Measurements from ENCODE around the gene SRCAP. TPM values are rescaled to one million over a fixed set of nuclear protein-coding genes. Genes with fewer than 3 reads are reported as not detected.

The SRCAP gene
- polyA plus RNA-seq, 1 experiment: 4.4 TPM

DNA sequence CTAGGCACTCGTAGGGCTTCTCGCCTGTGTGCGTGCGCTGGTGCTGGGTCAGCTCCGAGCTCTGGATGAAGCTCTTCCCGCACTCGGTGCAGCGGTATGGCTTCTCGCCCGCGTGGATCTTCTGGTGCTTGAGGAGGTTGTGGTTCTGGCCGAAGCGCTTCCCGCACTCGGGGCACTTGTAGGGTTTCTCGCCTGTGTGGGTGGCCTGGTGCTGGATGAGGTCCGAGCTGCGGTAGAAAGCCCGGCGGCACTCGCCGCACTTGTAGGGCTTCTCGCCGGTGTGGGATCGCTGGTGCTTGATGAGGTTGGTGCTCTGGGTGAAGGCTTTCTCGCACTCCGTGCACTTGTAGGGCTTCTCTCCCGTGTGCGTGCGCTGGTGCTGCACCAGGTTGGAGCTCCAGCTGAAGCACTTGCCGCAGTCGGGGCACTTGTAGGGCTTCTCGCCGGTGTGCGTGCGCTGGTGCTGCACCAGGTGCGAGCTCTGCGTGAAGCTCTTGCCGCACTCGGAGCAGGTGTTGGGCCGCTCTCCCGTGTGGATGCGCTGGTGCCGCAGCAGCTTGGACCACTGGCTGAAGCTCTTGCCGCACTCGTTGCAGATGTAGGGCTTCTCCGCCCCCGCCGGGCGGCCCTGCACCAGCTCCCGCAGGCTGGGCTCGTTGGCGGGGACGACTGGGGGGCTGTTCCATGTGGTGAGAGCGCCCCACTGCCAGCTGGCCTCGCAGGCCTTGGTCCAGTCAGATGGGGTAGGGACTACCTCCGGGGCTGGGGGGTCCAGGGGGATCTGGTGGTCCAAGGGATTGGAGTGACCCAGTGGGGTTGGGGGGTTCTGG, 84.5 kb downstream of the SRCAP start:
- Histone ChIP-seq H3K4me3 (ENCODE audit: low read depth, low read length) (no peak overlapping the region), H3K27me3 (ENCODE audit: control insufficient read depth, insufficient read depth, low read length) (no peaks in the 10 kb centered on the region), H3K36me3 (ENCODE audit: control insufficient read depth, insufficient read depth, low read length) (peaks cover 24% of the 10 kb centered on the region)
- CTCF ChIA-PET: interaction anchor here (1.2 to 1.7 kb wide), 2 partner anchors 22 to 119 kb away, joined by 4 to 5 read pairs; no protein-coding TSS in a partner anchor
- POLR2A ChIA-PET: interaction anchor here (0.6 kb wide), 1 partner anchor 24 kb away, joined by 10 read pairs; no protein-coding TSS in a partner anchor
- no peak for DNase-seq (ENCODE audit: low read depth)
- TF ChIP-seq, protein P1, sequence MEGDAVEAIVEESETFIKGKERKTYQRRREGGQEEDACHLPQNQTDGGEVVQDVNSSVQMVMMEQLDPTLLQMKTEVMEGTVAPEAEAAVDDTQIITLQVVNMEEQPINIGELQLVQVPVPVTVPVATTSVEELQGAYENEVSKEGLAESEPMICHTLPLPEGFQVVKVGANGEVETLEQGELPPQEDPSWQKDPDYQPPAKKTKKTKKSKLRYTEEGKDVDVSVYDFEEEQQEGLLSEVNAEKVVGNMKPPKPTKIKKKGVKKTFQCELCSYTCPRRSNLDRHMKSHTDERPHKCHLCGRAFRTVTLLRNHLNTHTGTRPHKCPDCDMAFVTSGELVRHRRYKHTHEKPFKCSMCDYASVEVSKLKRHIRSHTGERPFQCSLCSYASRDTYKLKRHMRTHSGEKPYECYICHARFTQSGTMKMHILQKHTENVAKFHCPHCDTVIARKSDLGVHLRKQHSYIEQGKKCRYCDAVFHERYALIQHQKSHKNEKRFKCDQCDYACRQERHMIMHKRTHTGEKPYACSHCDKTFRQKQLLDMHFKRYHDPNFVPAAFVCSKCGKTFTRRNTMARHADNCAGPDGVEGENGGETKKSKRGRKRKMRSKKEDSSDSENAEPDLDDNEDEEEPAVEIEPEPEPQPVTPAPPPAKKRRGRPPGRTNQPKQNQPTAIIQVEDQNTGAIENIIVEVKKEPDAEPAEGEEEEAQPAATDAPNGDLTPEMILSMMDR (IDR thresholded peaks at IDR 0.05; ENCODE audit: insufficient read depth, low read depth, low read length): no peak

DNA sequence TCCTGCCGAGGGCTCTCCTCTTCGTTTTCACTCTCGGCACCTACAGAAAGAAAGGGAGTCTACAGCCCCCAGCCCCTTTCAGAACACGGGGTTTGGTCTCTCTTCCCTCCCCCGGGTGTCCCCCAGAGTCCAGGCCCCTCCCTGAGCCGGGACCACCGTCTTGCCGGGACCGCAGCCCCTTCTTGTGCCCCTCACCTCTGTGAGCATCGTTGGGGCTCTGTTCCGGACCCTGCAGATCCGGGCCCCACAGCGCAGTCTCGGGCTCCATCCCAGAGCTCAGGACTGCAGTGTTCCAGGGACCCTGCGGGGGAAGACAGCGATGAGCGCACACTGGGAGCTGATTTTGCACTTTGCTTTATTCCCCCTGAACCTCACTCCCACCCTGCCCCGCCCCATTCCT, 85.2 kb downstream of the SRCAP start:
- POLR2A ChIA-PET: no interaction called here
- Histone ChIP-seq H3K27me3 (ENCODE audit: control insufficient read depth, insufficient read depth, low read length) (no peaks in the 10 kb centered on the region), H3K4me3 (ENCODE audit: low read depth, low read length) (no peak overlapping the region), H3K36me3 (ENCODE audit: control insufficient read depth, insufficient read depth, low read length) (peaks cover 24% of the 10 kb centered on the region)
- CTCF ChIA-PET: no interaction called here
- TF ChIP-seq, protein P1 (IDR thresholded peaks at IDR 0.05; ENCODE audit: insufficient read depth, low read depth, low read length): no peak
- no peak for DNase-seq (ENCODE audit: low read depth)

DNA sequence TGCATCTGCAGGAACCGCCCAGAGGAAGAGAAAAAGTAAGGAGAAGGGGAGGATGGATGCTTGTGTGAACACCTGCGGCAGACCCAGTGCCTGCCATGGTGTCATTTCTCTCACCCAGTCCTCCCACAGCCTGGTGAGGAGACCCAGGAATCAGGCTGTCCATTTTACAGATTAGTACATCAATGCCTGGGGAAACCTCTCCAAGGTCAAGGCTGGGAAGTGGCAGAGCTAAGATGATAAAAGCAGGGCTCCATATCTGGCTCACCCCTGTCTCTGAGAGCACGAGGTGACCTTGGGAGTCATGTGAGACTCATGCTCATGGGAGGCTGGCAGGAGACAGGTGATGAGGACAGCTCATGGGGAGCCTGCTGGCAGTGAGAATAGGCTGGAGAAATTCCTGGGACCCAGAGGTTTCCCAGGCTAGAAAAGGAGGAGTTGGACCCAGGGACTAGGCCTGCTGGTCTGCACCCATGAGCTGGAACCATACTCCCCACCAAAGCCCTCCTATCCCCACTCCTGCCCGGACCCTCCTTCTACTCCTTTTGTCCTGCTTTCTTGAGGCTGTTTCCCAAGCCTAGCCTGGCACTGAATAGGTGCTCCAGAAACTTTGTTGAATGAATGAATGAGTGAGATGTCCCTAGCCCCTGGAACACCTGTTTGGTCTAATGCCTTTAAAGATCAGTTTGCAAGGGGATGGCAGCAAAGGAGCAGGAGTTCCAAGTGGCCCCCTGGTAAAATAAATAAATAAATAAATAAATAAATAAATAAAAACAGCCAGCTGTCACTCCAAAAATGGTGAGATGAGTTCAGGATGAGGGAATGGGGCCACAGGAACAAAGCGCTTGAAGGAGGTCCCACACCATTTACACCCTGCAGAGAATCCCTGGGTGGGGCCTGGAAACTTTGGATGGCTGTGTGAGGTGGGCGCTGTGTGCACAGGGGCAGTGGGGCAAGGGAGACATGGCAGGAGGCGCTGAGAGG, 86.4 kb downstream of the SRCAP start:
- peaks cover 24% of the 10 kb centered on the region for H3K36me3 ChIP-seq (ENCODE audit: control insufficient read depth, insufficient read depth, low read length)
- no peak for DNase-seq (ENCODE audit: low read depth)
- H3K27me3 ChIP-seq (ENCODE audit: control insufficient read depth, insufficient read depth, low read length): no peaks in the 10 kb centered on the region
- ChIA-PET POLR2A (no interaction called here), CTCF (interaction anchor here (0.6 to 0.9 kb wide), 3 partner anchors 13 to 93 kb away, joined by 3 to 4 read pairs (median 3); no protein-coding TSS in a partner anchor)
- peak overlapping the region; percentile 63 for H3K4me3 ChIP-seq (ENCODE audit: low read depth, low read length)
- TF ChIP-seq, protein P1 (IDR thresholded peaks at IDR 0.05; ENCODE audit: insufficient read depth, low read depth, low read length): no peak

DNA sequence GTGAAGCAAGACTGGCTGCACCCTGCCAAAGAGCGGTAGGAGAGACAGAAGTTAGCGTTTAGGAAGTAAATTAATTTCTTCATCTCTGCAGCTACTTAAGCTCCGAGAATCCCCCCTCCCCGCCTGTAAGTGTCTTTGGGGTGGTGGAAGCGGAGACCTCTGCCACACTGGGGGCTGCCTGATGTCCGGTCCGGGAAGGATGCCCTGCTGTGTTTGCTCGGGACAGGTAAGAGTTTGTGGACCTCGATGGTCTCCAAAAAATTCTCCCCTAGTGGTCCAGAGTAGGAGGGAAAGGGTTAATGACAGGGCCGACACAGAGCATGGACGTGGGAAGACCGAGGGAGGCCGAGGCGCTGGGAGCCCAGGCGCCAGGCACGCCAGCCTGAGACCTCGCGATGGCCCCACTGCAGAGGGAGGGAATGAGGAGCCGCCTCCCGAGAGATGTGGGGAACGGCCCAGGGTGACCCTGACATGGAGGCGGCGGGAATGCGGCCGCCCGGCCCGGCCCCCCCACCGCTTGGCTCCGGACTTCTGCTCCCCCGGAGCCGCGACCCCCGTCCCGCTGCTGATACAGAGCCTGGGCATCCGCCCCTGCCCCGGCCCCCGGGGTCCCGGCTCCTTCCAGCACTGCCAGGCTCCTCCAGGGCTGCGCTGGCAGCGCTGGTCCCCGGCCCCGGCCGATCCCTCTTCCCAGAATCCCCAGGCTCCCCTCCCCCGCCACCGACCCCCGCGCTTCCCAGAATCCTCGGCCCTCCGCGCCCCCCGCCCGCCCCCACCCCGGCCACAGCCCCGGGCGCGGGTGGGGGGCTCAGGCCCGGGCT, 87.4 kb downstream of the SRCAP start:
- ChIA-PET POLR2A (interaction anchor here (0.6 to 1.0 kb wide), 2 partner anchors 21 to 65 kb away, joined by 8 to 19 read pairs; no protein-coding TSS in a partner anchor), CTCF (interaction anchor here (0.6 to 4.1 kb wide), 4 partner anchors 12 to 94 kb away, joined by 3 to 21 read pairs (median 4); no protein-coding TSS in a partner anchor)
- TF ChIP-seq, protein P1 (IDR thresholded peaks at IDR 0.05; ENCODE audit: insufficient read depth, low read depth, low read length): no peak
- Histone ChIP-seq H3K4me3 (ENCODE audit: low read depth, low read length) (peak overlapping the region; percentile 63), H3K27me3 (ENCODE audit: control insufficient read depth, insufficient read depth, low read length) (no peaks in the 10 kb centered on the region), H3K36me3 (ENCODE audit: control insufficient read depth, insufficient read depth, low read length) (peaks cover 24% of the 10 kb centered on the region)
- DNase-seq (ENCODE audit: low read depth): no peak
